Measurements from ENCODE around the gene DAG1.
"Not testable (repeated sequence)": the region's sequence is repeated elsewhere in the genome, so short reads cannot be mapped to it uniquely, and the experiment has no call there.

DAG1 gene

DNA sequence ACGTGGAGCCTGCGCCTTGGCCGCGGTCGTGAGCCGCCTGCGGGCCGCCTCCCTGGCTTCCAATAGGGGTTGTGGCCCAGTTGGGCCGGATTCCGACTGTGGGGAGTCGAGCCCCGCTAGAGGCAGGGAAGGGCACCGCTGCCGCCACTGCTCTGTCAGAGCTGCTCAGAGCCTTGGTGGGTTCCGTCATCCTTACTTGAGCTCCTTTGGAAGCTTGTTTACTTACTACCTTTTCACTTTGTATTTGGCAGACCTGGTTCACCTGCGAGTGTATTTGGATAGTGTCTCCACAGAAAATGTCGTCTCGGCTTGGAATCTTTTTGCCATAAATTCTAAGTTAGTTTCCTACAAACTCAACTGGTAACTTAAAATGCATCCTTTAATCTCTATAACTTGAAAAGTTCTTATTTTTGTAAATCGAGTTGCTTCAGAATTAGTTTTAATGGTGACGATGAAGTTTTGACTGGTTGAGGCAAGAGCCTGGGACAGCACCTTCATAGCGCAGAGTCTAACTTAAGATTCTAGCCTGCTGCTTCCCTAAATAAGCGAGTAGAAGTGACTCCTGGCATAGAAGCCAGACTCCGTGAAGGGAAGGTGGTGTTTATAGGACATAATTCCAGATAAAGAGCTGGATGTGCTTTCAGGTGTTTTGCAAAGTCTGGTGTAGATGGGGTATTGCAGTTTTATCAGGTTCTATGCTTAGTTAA is 800 bp downstream of the DAG1 start:
- no peak for DNase-seq

GRCh38 chr3:49471856-49472495 is 1.9 kb downstream of the DAG1 start:
- DNase-seq = no peak

DNA sequence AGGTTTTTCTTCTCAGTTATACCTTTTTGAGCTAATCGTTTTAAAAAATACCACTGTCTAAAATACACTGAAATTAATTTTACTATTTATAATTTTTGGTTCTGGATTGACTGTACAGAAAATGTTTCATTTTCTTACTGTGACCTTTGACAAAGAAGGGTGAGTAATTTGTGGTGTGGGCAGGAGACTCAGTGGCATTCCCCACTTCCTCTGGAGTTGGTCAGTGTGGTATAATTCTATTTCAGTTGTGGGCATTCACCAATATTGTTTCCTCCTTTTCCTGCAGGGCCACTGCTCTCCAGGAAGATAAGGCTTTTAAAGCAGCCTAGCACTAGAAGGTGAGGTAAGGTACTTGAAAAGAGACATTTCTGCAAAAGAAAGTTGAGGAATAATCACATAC is 6.5 kb downstream of the DAG1 start:
- DNase-seq = no peak

- DNase-seq = no peak
Observed at GRCh38 chr3:49482766-49483165, 12.7 kb downstream of the DAG1 start.

GRCh38 chr3:49484471-49484870 is 14.4 kb downstream of the DAG1 start:
- no peak for DNase-seq

- DNase-seq = no peak
Observed at GRCh38 chr3:49489247-49489646, 19.2 kb downstream of the DAG1 start.

DNA sequence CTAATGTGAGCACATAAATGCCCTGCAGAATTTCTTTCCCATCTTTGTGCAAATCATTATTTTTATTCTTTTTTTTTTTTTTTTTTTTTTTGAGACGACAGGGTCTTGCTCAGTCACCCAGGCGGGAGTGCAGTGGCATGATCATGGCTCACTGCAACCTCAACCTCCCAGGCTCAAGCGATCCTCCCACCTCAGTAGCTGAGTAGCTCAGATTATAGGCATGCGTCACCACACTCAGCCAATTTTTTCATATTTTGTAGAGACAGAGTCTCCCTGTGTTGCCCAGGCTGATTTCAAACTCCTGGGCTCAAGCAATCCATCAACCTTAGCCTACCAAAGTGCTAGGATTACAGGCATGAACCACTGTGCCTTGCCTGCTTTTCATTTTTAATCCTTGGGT is 22.9 kb downstream of the DAG1 start:
- no peak for DNase-seq

DNA sequence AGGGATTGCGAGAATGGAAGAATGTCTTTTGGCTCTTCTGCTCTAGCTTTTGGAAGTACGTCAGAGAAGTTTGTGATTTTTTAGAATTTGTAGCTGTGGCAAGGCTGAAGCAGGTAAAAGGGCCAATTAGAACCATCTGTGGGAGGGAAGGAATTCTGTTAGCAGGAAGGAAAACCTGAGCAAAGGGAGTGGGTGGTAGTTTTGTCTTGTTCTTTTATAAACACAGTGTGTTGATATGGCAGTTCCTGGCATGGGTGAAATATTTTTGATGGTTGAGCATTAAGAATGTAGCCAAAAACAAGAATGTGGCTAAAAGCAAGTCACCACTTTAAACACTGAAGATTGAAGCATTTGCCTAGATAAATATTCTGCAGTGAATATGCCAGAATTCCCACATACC is 23.8 kb downstream of the DAG1 start:
- no peak for DNase-seq

DNA sequence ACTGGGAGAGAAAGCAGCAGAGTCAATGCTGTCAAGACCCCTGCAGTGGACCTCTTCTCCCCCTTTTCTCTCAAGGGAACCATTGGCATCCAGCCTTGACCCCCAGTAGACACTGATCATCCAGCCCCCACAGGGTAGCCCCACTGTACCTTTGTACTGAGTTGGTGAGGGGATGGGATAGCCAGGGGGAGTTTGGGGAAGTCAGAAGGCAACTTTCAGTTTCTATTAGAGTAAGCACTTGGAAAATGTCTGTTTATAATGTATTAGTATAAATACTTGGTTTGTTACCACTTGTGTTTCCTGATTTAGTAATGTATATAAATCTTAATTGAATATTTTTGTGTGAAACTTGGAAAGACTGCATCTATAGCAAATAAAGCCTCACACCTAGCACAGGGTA is 25.0 kb downstream of the DAG1 start:
- no peak for DNase-seq

DNA sequence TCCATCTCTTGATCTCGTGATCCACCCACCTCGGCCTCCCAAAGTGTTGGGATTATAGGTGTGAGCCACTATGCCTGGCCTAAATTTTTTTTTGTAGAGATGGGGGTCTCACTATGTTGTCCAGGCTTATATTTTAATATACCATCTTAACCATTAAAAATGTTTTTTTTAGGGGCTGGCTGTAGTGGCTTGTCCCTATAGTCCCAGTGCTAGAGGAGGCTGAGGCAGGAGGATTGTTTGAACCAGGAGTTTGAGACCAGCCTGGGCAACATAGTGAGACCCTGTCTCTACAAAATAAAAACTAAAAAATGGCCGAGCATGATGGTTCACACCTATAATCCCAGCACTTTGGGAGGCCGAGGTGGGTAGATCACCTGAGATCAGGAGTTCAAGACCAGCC is 26.8 kb downstream of the DAG1 start:
- DNase-seq = not testable (repeated sequence)

GRCh38 chr3:49497606-49498005 is 27.5 kb downstream of the DAG1 start:
- DNase-seq = no peak

GRCh38 chr3:49498239-49498638 is 28.2 kb downstream of the DAG1 start:
- no peak for DNase-seq

GRCh38 chr3:49498648-49499047 is 28.6 kb downstream of the DAG1 start:
- DNase-seq = no peak

- no peak for DNase-seq
Observed at GRCh38 chr3:49500205-49500731, 30.2 kb downstream of the DAG1 start.

- DNase-seq = no peak
Observed at GRCh38 chr3:49500732-49501609, 30.9 kb downstream of the DAG1 start.

DNA sequence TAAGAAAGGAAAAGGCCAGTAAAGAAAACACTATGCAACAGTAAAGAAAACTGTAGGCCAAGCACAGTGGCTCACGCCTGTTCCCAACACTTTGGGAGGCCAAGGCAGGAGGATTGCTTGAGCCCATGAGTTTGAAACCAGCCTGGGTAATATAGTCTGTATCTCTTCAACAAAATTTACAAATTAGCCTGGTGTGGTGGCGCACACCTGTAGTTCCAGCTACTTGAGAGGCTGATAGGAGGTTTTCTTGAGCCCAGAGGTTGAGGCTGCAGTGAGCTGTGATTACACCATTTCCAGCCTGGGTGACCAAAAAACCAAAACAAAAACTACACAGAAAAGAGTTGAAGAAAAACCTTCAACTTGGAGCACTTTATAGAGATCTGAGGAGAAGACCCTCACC is 31.8 kb downstream of the DAG1 start:
- no peak for DNase-seq

GRCh38 chr3:49506906-49507305 is 36.8 kb downstream of the DAG1 start:
- no peak for DNase-seq

DNA sequence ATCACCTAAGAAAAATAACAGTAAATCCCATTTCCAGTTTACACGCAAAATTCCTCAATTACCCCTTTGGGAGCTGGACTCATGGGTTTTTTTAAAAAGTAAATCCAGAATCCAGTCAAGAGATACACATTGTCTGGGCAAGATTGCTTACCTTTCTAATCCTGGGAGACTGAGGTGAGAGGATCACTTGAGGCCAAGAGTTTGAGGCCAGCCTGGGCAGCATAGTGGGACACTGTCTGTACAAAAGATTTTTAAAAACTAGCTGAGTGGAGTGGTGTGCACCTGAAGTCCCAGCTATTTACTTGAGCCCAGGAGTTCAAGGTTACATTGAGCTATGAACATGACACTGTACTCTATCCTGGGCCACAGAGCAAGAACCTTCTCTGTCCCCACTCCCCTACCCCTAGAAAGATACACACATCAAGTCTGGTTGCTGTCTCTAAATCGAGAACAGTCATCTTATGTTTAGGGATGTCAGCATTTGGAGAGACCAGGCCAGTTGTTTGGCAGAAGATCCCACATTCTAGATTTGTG is 39.0 kb downstream of the DAG1 start:
- DNase-seq = no peak

GRCh38 chr3:49511639-49512038 is 41.6 kb downstream of the DAG1 start:
- no peak for DNase-seq

DNA sequence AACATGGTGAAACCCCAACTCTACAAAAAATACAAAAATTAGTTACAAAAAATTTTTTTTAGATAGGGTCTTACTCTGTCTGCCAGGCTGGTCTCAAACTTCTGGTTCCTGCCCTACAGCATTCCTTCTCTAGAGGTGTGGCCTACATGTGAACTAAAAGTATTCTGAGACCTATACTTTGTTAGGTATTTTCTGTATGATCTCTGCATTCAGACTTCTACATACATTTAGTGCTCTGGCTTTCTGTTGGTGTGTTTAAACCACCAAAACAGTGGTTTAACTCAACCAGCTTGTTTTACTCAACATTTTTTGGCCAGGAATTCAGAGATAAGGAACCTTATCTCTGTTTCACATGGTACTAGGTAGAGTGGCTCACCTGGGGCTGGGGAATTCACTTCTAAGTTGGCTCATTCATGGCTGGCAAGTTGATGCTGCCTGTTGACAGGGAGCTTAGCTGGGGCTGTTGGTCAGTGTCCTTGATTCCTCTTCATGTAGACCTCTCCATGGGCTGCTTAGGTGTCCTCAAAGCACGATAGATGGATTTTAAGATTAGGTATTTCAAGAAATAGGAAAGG is 42.8 kb downstream of the DAG1 start:
- no peak for DNase-seq

DNA sequence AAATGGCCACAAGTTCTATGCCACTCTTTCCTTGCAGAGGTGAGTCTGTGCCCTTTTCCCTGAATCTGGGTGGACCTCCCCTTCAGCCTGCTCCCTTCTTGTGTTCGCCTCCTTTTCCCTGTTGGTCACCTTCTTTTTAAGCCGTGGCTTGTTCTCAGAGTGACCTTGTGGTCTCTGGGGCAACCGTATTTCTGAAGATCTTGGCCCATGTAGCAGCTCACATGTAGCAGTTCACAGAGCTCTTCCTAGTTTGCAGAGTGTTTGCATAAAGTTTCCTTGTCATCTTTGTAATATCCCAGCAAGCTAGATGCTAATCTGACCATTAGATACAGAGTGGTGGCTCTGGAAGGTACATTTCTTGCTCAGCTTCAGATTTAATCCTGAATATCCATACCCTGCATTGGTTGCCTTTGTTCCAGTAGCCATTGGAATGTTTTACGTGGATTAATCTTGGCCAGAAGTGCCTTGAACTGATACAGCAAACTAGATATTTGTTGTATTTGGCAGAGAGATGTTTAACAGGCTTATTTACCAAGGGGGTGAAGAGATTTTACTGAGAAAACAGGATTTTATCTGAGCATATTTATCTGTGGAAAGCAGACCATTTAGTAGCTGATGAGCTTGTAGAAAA is 43.5 kb downstream of the DAG1 start:
- DNase-seq = no peak

DNA sequence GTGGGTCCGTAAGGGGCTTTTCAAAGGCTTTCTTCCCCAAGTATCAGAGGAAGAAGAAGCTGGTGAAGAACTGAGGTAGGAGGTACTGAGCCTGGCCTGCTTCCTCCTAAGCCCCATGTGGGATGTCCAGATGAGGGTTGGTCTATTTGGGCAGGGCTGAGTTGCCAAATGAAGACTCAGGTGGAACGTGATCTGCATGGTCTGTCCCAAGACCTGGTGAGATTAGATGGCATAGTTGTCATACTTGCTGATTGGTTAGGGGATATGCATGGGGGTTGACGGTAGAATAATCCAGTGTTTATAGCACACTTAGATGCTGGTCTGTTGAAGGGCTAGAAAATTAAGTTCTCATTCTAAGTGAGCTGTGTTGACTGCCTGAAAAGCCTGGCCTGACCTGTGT is 47.9 kb downstream of the DAG1 start:
- DNase-seq = no peak

DNA sequence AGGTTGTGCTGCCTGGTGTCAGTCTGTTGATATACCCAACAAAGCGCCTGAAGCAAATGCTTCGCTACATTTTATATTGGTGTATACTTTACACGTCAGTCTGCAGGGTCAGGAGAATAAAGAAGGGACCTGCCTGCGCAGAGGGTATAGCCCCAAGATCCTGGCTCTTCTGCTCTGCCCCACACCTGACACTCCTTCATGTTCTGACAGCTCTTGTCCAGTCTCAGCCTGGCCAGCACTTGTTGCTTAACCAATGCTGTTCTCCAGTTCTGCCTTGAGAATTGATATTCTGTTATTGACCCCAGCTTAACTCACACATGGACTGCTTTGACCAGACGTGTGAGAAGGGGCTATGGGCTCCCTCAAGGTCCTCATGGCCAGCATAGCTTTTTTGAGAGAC is 48.4 kb downstream of the DAG1 start:
- no peak for DNase-seq

Data from NCI-H524 (cell line).